Measurements from ENCODE around the gene P4HB. TPM values are rescaled to one million over a fixed set of nuclear protein-coding genes. Genes with fewer than 3 reads are reported as not detected.
A peak's percentile ranks its signal among the peaks of the same experiment; 100 is the strongest.

Gene P4HB
- total and polyA plus RNA-seq, 2 of the 4 experiments (the other 2 are of a cell fraction), result 599 to 932 TPM

DNA sequence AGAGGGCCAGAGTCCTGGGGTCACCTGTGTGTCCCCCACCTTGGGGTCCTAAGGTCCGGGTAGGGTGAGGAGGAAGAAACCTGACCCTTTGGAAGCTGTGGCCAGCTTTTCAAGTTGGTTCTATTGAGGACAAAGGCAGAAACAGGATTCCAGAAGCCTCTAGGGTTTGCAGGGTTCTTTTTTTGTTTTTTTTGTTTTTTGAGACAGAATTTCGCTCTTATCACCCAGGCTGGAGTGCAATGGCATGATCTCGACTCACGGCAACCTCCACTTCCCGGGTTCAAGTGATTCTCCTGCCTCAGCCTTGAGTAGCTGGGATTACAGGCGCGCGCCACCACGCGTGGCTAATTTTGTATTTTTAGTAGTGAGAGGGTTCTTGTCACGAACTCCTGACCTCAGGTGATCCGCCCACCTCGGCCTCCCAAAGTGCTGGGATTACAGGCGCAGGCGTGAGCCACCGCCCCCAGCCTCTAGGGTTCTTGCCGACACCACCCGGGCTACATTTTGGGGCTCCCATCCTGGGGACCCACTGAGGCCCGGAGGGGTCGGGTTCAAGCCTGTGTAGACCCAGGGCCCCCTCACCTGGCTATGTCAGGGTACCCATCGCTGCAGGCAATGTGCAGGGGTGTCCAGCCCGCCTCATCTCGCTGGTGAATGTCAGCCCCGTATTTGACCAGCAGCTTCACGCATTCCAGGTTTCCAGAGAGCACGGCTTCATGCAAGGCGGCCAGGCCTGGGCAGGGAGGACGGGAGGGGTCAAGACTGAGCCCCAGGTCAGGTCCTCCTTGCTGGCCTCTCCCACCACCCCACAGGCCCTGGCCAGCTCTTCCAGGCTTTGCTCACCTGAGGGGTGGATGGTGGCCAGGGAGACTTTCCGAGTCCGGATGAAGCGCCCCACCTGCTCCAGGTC lies 26.2 kb downstream of the P4HB start:
- BruUV-seq (replicated peaks), result no TSS peak
- Histone ChIP-seq H3K27me3 (ENCODE audit: control insufficient read depth, insufficient read depth, low read length) (no peaks in the 10 kb centered on the region), H3K23ac (ENCODE audit: low read depth, low read length) (peak overlapping the region; percentile 95; the same call in 1 of the 2 replicates), H3K56ac (ENCODE audit: extremely low read depth, insufficient read depth, low read length) (no peak overlapping the region), H3K4me1 (ENCODE audit: control insufficient read depth, insufficient read depth, low read length) (peaks cover 15% of the 10 kb centered on the region), H3K79me1 (ENCODE audit: low read depth in 1 of 2, low read length in 2 of 2) (peaks cover 15 to 46% of the 10 kb centered on the region in 2 experiments), H2BK20ac (ENCODE audit: low read depth, low read length) (no peak overlapping the region), H2BK5ac (ENCODE audit: low read depth, low read length, poor library complexity, severe bottlenecking) (peak overlapping the region; percentile 98), H3K4me2 (ENCODE audit: low read depth, low read length) (peak overlapping the region; percentile 95), H3K4ac (ENCODE audit: low read depth, low read length) (peak overlapping the region; percentile 100), H3K9ac (ENCODE audit: low read depth, low read length) (peak overlapping the region; percentile 97), H2AK9ac (replicated peaks; ENCODE audit: low read depth, low read length, poor library complexity) (peak overlapping the region; percentile 100), H3K36me3 (ENCODE audit: control insufficient read depth, insufficient read depth, low read length) (peaks cover 7% of the 10 kb centered on the region; the same call in 1 of the 2 replicates), H3K9me3 (ENCODE audit: control insufficient read depth, insufficient read depth, low read length) (no peaks in the 10 kb centered on the region), H3K9me1 (ENCODE audit: insufficient read depth, low read length) (peaks cover 31% of the 10 kb centered on the region), H2AK5ac (ENCODE audit: low read depth, low read length) (peak overlapping the region; percentile 100), H2BK15ac (ENCODE audit: low read depth, low read length) (0 out of 3 replicates have a peak overlapping the region, but pooled peaks have one; percentile 34), H2AFZ (replicated peaks; ENCODE audit: low read length, poor library complexity) (peak overlapping the region; percentile 93), H4K91ac (ENCODE audit: insufficient read depth, low read depth, low read length) (peak overlapping the region; percentile 99), H3K4me3 (ENCODE audit: insufficient read depth, low read depth, low read length) (peak overlapping the region; percentile 87), H4K8ac (ENCODE audit: low read depth in 2 of 2, low read length in 2 of 2) (peak overlapping the region; percentile 98 to 100), H2BK120ac (ENCODE audit: low read depth, low read length) (peak overlapping the region; percentile 65), H4K5ac (ENCODE audit: low read depth, low read length) (peak overlapping the region; percentile 97), H4K20me1 (ENCODE audit: insufficient read depth, low read length) (peaks cover 20% of the 10 kb centered on the region), H3K14ac (replicated peaks; ENCODE audit: low read depth, low read length) (peak overlapping the region; percentile 100), H3K18ac (ENCODE audit: low read depth, low read length) (peak overlapping the region; percentile 97; the same call in 1 of the 2 replicates), H3K27ac (ENCODE audit: insufficient read depth, low read length) (peak overlapping the region; percentile 97)
- no peak for ATAC-seq (ENCODE audit: low read depth)
- TF ChIP-seq RCOR1 (IDR thresholded peaks at IDR 0.05; ENCODE audit: insufficient replicate concordance, low read length), result no peak
- TF ChIP-seq FOS (IDR thresholded peaks at IDR 0.05; ENCODE audit: low read depth, low read length), result no peak
- TF ChIP-seq RAD21 (IDR thresholded peaks at IDR 0.05; ENCODE audit: low read length), result no peak
- no peak for TF ChIP-seq MAFK (IDR thresholded peaks at IDR 0.05; ENCODE audit: low read depth, low read length)
- no peak for TF ChIP-seq CTCF (conservative IDR thresholded peaks at IDR 0.05; ENCODE audit: low read depth, low read length)
- no peak for DNase-seq
- in situ Hi-C loops (cut with MboI; ENCODE audit: low sequenced_read_pairs), result no loop called here
- intact Hi-C loops (cut with micrococcal nuclease), result no loop called here
- POLR2A ChIA-PET (ENCODE audit: unreplicated experiment), result no interaction called here
- dilution Hi-C loops (cut with HindIII; ENCODE audit: low sequenced_read_pairs, unreplicated experiment), result no loop called here
- CTCF ChIA-PET, result no interaction called here
- 90% methylated on average over 18 of the region's 31 CpGs; no CpG with 5 or more reads in 1 of the 2 experiments for WGBS, 2 experiments (ENCODE audit: extremely low coverage in 2 of 2, insufficient read length in 1 of 2)
